Medulla oblongata (tissue), 1 donor: ENCODE results near the gene LGI2.
"Not testable (repeated sequence)": the region's sequence is repeated elsewhere in the genome, so short reads cannot be mapped to it uniquely, and the experiment has no call there.

Experiments used
- DNase-seq: peaks from one replicate; pipeline ENCODE4 v3.0.0-alpha.2; 2015; ENCODE audit errors: extremely low spot score

The LGI2 gene, protein sequence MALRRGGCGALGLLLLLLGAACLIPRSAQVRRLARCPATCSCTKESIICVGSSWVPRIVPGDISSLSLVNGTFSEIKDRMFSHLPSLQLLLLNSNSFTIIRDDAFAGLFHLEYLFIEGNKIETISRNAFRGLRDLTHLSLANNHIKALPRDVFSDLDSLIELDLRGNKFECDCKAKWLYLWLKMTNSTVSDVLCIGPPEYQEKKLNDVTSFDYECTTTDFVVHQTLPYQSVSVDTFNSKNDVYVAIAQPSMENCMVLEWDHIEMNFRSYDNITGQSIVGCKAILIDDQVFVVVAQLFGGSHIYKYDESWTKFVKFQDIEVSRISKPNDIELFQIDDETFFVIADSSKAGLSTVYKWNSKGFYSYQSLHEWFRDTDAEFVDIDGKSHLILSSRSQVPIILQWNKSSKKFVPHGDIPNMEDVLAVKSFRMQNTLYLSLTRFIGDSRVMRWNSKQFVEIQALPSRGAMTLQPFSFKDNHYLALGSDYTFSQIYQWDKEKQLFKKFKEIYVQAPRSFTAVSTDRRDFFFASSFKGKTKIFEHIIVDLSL

DNA sequence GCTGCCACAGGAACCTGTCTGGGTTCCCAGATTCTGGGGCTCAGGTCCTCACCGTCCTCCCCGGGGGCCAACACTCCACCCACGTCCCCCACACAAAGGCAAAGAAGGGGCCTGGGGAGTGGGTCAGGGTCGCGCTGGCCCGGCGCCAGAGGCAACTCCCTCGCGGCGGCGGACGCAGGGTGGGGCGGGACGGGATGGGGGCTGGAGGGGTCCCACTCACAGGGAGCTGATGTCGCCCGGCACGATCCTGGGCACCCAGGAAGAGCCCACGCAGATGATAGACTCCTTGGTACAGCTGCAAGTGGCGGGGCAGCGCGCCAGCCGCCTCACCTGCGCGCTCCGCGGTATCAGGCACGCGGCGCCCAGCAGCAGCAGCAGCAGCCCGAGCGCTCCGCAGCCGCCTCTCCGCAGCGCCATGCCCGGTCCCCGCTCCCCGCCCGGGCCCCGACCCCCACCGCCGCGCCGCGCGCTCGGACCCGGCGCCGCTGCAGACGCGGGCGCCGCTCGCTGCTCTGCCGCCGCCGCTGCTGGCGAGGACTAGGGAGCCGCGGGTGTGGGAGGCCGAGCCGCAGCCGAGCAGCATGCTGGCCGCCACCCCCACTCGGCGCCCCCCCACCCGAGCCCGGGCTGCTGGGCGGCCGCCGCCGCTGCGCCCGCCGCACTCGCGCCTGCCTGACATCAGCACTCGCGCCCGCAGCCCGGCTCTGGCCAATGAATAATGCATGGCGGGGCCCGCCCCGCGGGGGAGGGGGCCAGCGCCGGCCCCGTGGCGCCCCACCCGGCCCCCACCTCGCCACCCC, at the start of gene LGI2:
Gene LGI2, minus strand, starts transcription at position 670 of the 800 bp plus-strand sequence. Its CDS starts 253 bp downstream, at position 417.
- DNase-seq: peak; percentile 40

DNA sequence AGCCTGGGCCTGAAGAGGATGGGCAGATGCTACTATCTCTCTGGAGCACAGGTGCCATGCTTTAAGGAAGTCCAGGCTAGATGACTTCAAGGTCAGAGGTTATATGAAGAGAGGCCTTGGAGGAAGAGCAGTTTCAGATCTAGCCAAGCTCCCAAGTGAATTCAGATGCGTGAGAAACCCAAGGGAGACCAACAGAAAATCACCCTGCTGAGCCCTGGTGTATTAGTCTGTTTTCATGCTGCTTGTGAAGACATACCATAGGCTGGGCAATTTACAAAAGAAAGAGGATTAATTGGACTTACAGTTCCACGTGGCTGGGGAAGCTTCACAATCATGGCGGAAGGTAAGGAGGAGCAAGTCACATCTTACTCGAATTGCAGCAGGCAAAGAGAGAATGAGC, 47.8 kb upstream of the LGI2 start:
- no peak for DNase-seq

DNA sequence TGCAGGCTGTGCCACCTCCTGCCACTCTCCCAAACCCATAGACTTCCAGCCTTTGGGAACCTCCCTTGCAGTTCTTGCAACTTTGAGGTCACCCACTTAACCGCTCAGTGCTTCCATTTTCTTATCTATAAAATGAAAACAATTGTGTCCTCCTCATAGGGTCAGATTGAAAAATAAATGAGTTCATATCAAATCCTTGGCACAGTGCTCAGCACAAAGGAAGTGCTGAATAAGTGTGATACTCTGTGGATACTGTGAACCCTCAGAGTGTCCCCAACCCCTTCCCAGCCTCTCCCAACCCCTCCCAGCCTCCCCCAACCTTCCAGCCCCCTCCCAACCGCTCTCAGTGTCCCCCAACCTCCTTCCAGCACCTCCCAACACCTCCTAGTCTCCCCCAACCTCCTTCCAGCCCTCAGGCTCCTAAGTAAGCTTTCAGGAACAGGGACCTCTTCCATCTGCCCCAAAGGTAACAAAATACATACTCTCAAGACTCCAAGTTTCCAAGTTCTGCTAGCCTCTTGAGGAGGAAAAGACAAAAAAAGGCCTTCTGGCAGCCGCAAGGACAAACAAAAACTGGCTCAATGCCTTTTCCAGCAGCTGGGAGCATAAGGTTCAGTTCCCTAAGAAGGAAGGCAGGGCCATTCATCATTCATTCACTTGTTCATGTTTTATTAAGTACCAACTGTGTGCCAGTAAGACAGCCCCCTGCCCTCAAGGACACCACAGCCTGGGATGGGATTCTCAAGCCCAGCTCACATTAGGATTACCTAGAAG, 46.1 kb upstream of the LGI2 start:
- no peak for DNase-seq

- no peak for DNase-seq
These were observed 45.1 kb upstream of the LGI2 start for GRCh38 chr4:25075851-25076250.

GRCh38 chr4:25075129-25075528, 44.4 kb upstream of the LGI2 start:
- DNase-seq: no peak

DNA sequence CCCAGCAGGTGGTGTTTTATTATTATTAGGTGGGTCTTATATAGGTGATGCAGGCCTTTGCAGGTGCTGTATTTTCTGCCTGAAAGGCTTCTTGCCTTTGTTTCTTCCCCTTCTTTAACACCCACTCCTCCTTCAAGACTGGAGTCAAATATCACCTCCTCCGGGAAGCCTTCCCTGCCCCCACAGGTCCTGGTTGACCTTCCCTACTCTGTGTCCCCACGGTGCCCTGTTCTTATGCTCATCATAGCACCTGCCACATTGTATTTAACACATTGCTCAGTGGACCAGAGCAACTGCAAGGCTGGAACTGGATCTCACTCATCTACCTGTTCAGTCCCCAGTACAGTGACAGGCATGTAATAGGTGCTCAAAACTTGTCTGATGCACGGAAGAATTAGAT, 39.8 kb upstream of the LGI2 start:
- DNase-seq: no peak

GRCh38 chr4:25069014-25069413, 38.3 kb upstream of the LGI2 start:
- DNase-seq: no peak

- DNase-seq: no peak
These were observed 37.6 kb upstream of the LGI2 start for GRCh38 chr4:25068386-25068785.

DNA sequence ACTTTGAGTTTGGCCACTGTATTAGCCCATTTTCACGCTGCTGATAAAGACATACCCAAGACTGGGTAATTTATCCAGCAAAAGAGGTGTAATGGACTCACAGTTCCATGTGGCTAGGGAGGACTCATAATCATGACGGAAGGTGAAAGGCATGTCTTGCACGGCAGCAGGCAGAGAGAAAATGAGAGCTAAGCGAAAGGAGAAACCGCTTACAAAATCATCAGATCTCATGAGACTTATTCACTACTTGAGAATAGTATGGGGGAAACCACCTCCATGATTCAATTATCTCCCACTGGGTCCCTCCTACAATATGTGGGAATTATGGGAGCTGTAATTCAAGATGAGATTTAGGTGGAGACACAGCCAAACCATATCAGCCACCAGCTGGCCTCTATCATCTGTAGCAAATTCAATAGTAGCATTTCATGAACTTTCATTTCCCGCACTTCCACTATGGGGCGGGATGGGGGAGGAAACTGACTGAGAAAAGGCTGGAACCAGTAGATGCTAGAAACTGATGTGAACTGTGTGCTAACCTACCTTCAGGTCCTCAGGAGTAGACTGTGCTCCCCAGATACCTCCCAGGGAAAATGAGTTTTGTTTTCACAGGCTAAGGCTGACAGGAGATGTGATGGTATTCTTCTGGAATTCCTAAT, 35.3 kb upstream of the LGI2 start:
- DNase-seq: no peak

DNA sequence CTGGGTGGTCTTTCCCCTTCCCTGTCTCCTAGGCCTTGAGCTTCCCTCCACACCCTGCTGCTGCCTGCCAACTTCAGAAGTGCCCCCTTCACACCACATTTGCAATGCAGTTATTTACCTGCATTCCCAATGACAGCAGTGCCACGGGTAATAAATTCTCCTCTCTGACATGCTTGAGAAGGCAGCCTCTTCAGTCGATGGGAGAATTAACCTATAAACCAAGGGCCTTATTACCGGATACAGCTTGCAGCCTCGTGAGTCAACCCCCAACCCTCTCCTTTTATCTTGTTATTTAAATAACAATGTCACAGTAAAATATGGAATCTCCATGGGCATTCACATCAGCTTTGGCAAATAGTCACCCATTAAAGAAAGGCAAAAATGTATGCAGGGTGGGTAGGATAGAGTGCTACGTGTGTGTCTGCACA, 34.7 kb upstream of the LGI2 start:
- DNase-seq: no peak

DNA sequence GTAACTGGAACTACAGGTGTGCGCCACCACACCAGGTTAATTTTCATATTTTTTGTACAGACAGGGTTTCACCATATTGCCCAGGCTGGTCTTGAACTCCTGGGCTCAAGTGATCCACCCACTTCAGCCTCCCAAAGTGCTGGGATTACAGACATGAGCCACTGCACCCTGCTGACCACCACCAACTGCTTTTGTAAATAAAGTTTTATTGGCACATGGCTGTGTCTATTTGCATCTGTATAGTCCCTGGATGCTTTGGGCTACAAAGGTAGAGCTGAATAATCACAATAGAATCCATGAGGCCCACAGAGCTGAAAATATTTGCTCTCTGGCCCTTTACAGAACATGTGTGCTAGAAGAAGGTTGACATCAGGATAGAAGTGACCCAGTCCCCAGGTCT, 33.7 kb upstream of the LGI2 start:
- DNase-seq: not testable (repeated sequence)

GRCh38 chr4:25063116-25063515, 32.4 kb upstream of the LGI2 start:
- DNase-seq: no peak

DNA sequence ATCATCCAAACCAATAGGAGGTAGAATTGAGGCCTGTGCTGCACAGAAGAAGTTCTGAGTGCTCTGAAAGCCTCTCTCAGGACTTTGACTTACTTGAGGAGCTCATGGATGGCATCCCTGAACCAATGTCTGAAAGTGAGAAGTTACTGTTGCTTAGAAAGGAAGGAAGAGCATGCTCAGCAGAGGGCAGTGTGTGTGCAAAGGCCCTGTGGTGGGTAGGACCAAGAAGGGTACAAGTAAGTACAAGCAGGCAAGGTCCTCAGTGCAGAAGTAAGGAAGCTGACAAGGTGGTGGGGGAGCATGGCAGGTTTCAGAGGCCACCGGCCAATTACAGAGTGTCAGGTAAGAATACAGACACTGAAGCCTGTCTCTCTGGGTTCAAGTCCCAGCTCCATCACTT, 31.4 kb upstream of the LGI2 start:
- no peak for DNase-seq

- no peak for DNase-seq
These were observed 30.9 kb upstream of the LGI2 start for GRCh38 chr4:25061602-25062001.

- no peak for DNase-seq
These were observed 30.2 kb upstream of the LGI2 start for GRCh38 chr4:25060963-25061340.

- DNase-seq: no peak
These were observed 29.7 kb upstream of the LGI2 start for GRCh38 chr4:25060241-25060962.

- DNase-seq: no peak
These were observed 29.0 kb upstream of the LGI2 start for GRCh38 chr4:25059791-25060190.

- DNase-seq: no peak
These were observed 28.1 kb upstream of the LGI2 start for GRCh38 chr4:25058796-25059195.

- no peak for DNase-seq
These were observed 26.6 kb upstream of the LGI2 start for GRCh38 chr4:25057299-25057698.

GRCh38 chr4:25052037-25052436, 21.3 kb upstream of the LGI2 start:
- DNase-seq: not testable (repeated sequence)

DNA sequence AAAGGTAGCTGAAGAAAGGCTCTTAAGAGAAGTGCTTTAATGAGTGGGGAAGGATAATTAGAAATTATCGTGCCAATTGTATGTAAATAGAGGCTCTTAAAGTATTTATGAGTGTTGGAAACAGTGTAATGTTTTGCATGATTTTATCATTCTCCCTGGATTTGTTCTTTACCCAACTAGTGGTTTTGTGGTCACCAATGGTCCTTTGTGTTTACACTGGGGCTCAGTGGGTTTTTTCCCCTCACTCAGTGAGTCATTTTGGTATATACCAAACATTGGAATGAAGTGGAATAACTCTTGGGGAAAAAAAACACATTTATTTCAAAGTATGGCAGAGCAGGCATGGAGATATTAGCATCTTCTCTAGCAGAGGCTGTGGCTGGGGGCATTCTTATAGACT, 20.8 kb upstream of the LGI2 start:
- DNase-seq: no peak
